ENCODE measurements around the gene SAP30BP. TPM values are rescaled to one million over a fixed set of nuclear protein-coding genes. Genes with fewer than 3 reads are reported as not detected.

The SAP30BP gene
- total RNA-seq, 1 donor from 2014 or later: 58.6 TPM

DNA sequence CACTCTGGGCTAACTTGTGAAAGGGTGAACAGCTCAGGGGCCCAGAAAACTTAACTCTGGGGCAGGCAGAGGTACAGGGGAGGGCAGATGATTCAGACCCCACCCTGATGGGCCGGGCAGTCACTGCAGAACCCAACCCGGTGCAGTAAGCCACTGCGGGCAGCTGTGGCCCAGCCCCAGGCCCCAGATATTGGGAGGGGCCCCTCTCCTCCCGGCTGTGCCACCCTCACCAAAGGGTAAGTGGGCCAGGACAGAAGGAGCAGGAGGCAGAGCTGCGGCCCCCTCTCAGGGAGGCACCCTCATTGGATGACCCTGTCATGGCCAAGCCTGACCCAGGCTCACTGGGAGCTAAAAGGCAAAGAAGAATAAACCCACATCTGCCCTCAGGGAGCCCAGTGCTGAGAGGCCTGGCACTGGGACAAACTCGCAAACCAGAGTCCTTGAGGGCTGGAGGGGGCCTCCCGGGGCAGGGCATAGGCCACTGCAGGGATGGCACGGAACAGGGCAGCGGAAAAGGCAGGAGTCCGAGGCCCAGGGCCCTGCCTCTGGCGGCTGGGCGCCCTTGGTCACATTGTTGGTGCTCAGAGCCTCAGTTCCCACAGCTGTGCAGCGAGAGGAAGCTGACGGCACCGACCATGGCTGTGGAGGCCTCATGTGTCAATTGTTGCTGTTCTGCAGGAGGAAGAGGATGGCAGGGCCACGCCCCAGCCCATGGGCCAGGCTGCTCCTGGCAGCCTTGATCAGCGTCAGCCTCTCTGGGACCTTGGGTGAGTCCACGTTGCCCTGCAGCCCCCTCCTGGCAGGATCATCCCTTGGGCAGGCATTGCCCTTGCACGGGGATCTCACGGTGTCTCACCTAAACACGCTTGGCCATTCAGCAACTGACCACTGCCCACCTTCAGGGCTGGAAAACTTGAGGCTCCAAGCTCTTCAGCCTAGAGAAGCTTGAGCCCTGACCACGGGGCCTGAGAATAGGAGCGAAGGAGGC is 57.2 kb downstream of the SAP30BP start:
- peaks cover 11% of the 10 kb centered on the region for H3K27me3 ChIP-seq (ENCODE audit: control insufficient read depth, insufficient read depth, low read length)
- TF ChIP-seq, protein P1, sequence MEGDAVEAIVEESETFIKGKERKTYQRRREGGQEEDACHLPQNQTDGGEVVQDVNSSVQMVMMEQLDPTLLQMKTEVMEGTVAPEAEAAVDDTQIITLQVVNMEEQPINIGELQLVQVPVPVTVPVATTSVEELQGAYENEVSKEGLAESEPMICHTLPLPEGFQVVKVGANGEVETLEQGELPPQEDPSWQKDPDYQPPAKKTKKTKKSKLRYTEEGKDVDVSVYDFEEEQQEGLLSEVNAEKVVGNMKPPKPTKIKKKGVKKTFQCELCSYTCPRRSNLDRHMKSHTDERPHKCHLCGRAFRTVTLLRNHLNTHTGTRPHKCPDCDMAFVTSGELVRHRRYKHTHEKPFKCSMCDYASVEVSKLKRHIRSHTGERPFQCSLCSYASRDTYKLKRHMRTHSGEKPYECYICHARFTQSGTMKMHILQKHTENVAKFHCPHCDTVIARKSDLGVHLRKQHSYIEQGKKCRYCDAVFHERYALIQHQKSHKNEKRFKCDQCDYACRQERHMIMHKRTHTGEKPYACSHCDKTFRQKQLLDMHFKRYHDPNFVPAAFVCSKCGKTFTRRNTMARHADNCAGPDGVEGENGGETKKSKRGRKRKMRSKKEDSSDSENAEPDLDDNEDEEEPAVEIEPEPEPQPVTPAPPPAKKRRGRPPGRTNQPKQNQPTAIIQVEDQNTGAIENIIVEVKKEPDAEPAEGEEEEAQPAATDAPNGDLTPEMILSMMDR (IDR thresholded peaks at IDR 0.05; ENCODE audit: insufficient read depth, low read length, poor library complexity, severe bottlenecking): no peak
- no peak overlapping the region for H3K4me3 ChIP-seq (ENCODE audit: low read depth, low read length)
- no peaks in the 10 kb centered on the region for H3K36me3 ChIP-seq (ENCODE audit: control insufficient read depth, insufficient read depth, low read length)
- DNase-seq (ENCODE audit: low read depth): no peak

DNA sequence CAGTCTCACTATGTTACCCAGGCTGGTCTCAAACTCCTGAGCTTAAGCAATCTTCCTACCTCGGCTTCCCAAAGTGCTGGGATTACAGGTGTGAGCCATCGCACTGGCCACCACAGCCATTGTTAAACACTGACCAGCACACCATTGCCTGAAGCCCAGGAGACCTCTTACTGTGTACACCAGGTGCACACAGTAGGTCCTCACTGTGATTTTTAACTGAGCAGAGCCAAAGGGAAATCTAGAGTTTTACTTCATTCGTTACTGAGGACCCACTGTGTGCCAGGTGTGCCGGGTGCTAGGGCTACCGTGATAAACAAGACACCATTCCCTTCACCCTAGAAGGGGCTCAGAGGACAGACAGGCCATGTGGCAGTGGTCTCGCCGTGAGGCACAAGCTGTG is 58.4 kb downstream of the SAP30BP start:
- Histone ChIP-seq H3K36me3 (ENCODE audit: control insufficient read depth, insufficient read depth, low read length) (no peaks in the 10 kb centered on the region), H3K4me3 (ENCODE audit: low read depth, low read length) (no peak overlapping the region), H3K27me3 (ENCODE audit: control insufficient read depth, insufficient read depth, low read length) (peaks cover 9% of the 10 kb centered on the region)
- DNase-seq (ENCODE audit: low read depth): no peak
- TF ChIP-seq, protein P1 (IDR thresholded peaks at IDR 0.05; ENCODE audit: insufficient read depth, low read length, poor library complexity, severe bottlenecking): no peak

DNA sequence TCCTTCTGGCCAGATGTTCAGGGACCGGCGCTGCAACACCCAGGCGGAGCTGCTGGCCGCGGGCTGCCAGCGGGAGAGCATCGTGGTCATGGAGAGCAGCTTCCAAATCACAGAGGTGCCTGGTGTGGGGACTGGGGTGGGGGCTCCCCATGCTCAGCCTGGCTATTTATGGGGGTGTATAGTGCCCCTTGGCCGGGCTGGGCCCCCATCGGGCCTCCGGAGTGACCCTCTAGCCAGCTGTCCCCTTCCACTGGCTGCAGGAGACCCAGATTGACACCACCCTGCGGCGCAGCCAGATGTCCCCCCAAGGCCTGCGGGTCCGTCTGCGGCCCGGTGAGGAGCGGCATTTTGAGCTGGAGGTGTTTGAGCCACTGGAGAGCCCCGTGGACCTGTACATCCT is 60.3 kb downstream of the SAP30BP start:
- Histone ChIP-seq H3K4me3 (ENCODE audit: low read depth, low read length) (no peak overlapping the region), H3K27me3 (ENCODE audit: control insufficient read depth, insufficient read depth, low read length) (no peaks in the 10 kb centered on the region), H3K36me3 (ENCODE audit: control insufficient read depth, insufficient read depth, low read length) (no peaks in the 10 kb centered on the region)
- no peak for DNase-seq (ENCODE audit: low read depth)
- TF ChIP-seq, protein P1 (IDR thresholded peaks at IDR 0.05; ENCODE audit: insufficient read depth, low read length, poor library complexity, severe bottlenecking): no peak

DNA sequence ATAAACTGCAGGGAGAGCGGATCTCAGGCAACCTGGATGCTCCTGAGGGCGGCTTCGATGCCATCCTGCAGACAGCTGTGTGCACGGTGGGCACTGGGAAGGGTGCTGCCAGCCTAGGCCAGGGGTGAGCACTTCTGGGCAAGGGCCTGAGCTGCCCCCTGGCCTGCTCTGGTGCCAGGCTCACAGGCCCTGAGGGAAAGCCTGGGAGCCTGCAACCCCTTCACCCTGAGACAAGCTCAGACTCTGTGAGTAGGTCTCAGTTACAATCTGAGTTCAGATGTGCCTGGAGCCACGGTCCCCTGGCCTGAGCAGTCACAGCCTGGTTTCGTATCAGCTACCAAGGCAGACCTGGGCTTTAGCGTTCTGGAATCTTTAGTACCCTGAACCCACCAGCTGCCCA is 62.2 kb downstream of the SAP30BP start:
- TF ChIP-seq, protein P1 (IDR thresholded peaks at IDR 0.05; ENCODE audit: insufficient read depth, low read length, poor library complexity, severe bottlenecking): no peak
- DNase-seq (ENCODE audit: low read depth): no peak
- Histone ChIP-seq H3K27me3 (ENCODE audit: control insufficient read depth, insufficient read depth, low read length) (no peaks in the 10 kb centered on the region), H3K4me3 (ENCODE audit: low read depth, low read length) (no peak overlapping the region), H3K36me3 (ENCODE audit: control insufficient read depth, insufficient read depth, low read length) (no peaks in the 10 kb centered on the region)

DNA sequence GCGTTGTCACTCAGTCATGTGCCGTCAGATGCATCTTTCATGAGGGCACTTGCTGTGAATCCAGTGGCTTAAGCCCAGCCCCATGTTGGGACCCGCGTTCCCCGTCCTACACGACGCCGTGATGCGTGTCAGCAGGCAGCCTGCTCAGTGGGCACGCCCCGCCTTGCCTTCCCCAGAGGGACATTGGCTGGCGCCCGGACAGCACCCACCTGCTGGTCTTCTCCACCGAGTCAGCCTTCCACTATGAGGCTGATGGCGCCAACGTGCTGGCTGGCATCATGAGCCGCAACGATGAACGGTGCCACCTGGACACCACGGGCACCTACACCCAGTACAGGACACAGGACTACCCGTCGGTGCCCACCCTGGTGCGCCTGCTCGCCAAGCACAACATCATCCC is 62.9 kb downstream of the SAP30BP start:
- no peak for DNase-seq (ENCODE audit: low read depth)
- H3K4me3 ChIP-seq (ENCODE audit: low read depth, low read length): no peak overlapping the region
- no peaks in the 10 kb centered on the region for H3K36me3 ChIP-seq (ENCODE audit: control insufficient read depth, insufficient read depth, low read length)
- no peaks in the 10 kb centered on the region for H3K27me3 ChIP-seq (ENCODE audit: control insufficient read depth, insufficient read depth, low read length)
- TF ChIP-seq, protein P1 (IDR thresholded peaks at IDR 0.05; ENCODE audit: insufficient read depth, low read length, poor library complexity, severe bottlenecking): no peak

Data from kidney epithelial cell (primary cell).